ENCODE measurements around the gene STARD3.

Gene STARD3

DNA sequence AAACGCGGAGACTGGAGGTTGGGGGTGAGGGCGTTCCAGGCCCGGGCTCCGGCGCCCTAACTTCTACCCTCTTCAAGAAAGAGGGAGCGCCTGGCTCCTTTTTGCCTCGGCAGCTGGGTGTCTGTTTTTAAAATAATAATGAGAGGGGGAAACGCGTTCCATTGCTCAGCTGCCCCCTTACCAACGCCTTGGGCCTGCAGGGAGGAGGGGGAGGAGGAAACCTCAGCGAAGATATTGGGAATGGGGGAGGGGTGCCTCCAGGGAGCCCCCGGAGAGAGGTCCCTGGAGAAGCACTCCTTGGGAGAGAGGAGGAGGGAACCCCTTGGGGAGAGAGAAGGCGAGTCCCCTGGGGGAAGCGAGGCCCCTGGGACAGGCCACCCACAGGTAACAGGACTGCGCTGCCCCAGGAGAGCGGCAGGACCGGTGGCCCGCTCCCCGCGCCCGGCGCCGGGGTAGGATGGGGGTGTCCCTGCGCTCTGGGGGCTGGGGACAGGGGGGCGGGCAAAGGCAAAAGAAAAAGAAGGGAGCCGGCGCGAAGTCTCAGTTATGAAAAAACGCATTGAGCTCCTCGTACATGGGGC, 31.9 kb upstream of the STARD3 start:
- no peak for DNase-seq

DNA sequence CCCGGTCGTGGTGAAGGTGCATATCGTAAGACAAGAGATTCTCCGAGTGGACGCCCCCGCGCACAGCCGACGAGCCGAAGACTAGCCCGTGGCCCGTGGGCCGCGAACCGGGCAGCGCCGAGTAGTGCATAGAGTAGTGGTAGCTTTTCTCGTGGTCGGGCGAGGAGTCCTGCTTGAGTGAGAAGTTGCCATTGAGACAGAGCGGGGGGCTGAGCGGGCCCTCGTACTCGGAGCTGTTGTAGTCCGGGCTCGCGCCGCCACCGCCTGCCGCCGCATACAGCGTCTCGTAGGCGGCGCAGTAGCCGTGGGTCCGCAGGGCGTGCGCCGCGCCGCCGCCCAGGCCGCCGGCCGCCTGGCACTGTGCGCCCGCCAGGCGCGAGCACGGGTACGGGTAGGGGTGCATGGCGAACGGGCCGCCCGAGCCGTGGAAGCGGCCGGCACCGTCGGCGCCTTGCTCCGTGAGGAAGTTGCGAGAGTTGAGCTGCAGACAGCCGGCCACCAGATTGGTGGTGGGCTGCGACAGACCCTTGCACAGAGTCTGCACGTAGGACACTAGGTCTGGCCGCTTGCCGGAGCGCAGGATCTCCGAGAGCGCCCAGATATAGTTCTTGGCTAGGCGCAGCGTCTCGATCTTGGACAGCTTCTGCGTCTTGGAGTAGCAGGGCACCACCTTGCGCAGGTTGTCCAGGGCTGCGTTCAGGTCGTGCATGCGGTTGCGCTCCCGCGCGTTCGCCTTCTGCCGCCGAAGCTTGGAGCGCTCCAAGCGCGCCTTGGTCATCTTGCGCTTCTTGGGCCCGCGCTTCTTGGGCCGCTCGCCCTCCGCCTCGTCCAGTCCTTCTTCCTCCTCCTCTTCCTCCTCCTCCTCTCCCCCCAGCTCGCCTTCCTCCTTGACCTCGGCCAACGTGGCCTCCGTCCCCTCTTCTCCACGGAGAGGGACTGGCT, 31.2 kb upstream of the STARD3 start:
- no peak for DNase-seq

DNA sequence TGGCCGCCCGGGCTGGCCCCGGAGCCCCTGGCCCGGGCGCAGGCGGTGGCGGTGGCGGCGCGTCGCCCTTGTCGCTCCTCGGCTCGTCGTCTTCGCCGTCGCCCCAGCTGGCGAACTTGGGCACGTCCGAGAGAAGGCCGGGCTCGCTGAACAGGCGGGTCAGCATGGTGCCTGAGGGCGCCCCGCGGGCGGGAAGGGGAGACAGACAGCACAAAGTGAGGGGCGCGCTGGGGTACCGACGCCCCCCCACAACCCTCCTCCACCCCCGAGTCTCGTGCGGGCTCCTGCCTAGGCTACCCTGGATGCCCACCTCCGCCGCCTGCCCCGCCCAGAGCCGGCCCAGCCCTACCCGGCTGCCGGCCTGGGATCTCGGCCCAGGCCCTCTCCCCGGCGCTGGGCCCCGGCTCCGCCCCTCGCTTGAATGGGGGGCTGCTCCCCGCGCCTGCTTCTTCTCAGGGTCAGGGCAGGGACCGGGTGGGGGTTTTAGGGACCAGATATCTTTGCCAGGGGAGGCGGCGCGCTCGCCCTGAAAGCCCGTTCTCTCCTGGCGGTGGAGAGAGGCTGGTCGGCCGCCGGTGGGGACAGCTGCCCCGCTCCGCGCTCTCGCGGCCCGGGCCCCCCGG, 30.4 kb upstream of the STARD3 start:
- no peak for DNase-seq

DNA sequence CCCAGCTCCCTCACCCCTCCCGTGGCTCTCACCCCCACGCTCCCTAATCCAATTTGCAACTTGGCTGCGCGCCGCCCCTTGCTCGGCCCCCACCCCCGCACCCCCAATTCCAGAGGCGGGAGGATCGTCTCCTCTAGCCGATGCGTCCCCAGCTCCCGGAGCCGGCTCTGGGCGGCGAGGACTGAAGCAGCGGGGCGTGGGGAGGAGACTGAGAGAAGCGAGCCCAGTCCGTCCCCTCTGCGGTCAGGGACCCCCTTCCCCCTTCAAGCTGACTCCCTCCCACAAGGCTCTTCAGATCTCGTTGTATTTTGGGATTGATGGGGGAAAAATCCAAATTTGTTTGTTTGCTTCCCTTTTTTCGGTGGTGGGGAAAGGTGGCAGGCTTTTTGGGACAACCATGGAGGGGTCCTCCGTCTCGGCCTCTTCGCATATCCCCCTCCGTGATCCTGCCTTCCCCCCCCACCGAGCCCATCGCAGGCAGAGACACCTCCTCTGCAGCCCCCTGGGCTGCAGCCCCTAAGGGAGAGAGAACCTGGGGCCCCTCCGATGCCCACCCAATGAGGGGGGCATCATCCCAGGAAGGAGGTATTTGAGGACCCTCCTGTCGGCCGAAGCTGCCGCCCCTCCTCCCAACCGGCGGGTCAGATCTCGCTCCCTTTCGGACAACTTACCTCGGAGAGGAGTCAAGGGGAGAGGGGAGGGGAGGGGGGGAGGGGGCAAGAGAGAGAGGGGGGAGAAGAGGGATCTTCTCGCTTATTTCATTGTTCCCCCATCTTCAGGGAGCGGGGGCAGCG, 29.7 kb upstream of the STARD3 start:
- DNase-seq, result no peak

DNA sequence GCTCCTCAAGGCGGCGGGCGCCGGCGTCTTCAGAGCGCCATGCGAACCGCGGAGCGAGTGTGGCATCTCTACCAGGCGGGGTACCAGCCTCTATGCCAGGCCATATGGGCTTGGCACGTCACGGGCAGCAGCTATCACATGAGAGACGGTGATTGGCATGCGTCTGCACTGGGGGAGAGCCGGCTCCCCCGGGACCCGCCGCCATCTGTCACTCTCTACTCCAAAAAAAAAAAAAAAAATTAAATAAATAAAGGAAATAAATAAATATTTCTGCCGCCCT, 29.2 kb upstream of the STARD3 start, which contains the start of gene NEUROD2:
NEUROD2 (minus strand) TSS at position 70 of the 280 bp plus-strand sequence. CDS start 1,321 bp downstream, outside the sequence.
- no peak for DNase-seq

DNA sequence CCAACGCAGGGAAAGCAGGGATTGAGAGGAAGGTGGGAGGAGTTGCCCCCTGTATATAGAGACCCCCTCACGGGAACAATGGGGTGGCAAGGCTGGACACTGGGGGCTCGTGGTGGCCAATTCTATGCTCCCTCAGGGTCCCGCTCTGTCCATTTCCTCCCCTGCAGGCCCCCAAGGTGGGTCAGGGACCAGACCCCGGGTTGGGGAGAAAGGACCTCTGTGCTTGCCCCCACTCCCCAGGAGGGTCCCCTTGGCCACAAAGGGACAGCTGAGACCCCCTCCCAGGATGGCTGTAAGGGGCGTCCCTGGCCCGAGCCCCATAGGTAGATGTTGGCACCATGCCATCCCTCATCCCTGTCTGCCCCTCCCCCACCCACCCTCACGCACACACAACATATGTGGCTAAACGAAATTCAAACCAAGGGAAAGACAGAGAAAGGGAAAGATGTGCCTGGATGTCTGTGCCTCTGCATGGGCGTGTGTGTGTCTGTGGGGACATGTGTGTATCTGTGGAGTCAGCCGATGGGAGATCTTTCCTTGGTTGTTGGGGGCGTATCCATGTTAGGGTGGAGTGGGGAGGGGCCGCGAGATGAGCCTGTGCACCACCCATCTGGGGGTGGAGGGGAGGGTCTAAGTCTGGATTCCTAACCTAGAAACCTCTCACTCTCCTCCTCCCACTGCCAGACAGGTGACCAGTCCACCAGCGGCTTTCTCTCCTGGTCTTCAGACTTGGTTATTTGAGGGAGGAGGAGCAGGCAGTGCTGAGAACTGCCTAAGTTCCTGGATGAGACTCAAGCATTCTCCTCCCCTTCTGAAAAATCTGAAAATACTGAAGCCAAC, 28.6 kb upstream of the STARD3 start:
- no peak for DNase-seq

DNA sequence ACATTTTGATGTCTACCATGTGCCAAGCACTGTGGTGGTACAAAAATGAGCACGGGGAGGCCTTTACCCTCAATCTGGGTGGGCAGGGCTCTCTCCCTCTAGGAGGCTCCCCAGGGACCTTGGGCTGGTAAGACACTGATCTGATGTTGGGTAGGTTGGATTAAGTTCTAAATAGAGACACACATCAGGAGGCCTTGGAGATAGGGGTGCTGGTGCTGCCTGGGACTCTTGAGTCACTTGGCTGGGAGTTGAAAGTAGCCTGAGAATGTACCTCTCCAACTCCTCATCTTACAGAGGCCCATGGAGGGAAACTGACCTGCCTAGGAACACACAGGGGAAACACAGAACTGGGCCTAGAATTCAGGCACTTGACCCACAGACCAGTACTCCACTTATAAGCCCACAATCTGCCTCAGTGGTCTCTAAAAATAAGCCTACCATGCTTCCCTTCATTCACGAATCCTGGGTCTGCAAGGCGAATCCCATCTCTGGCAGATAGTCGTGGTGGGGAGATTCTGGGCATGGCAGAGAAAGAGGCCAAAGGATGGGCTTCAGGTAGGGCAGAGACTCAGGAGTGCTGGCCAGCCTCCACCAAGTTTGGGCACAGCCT, 27.4 kb upstream of the STARD3 start:
- no peak for DNase-seq

DNA sequence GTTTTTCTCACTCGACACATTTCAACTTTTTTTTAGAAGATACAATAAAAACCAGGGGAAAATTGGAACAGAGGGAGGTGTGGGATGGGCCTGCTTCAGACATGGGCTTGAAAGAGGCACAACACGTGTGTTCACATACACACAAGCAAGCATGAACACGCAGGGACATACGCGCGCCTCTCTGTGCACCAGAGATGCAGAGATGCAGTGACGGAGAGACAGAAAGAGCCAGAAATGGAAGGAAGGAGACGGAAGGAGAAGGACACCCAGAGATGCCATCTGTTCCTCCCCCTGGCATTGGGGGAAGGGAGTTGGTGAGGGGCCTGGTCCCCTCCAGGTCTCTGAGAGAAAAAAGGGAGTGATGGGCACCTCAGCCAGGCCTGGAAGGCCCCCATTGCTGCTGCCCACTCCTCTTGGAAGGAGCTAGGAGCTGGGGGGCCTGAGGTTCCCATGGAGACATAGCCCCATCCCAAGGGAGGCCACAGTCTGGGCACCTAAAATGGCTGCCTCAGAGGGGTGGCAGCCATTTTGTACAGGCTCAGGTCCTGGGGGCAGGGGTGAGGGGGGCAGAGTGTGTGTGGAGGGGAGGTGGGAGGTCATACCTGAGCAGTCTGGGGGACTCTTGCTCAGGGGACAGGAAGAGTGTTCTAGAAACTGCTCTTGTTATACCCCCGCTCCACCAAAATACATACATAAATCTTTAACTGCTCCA, 25.4 kb upstream of the STARD3 start:
- no peak for DNase-seq

DNA sequence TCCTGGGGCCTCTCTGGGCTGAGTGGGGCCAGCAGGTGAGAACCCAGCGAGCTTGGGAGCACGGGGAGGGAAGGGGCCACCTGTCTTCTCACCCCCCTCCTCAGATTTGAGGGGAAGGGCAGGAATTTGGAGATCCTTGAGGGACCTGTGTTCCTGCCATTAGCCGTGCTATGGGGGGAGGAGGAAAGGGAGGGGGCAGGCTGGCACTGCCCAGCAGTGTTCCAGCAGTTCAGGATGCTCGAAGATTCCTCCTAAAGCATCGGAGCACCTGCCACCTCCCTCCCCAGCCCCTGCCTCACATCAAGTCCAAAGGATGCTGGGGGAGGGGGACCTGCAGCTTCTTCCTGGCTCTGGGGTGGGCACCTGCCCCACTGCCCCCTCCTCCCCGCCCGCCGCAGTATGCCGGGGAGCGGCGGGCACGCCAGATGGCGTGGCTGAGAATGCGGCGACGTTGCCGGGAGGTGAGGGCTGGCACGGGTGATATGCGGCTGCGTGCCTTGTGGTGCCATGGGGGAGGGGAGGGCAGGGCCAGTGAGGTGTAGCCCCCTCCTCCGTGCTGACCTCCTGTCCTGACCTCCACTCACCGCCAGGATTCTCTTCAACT, 24.6 kb upstream of the STARD3 start:
- no peak for DNase-seq

DNA sequence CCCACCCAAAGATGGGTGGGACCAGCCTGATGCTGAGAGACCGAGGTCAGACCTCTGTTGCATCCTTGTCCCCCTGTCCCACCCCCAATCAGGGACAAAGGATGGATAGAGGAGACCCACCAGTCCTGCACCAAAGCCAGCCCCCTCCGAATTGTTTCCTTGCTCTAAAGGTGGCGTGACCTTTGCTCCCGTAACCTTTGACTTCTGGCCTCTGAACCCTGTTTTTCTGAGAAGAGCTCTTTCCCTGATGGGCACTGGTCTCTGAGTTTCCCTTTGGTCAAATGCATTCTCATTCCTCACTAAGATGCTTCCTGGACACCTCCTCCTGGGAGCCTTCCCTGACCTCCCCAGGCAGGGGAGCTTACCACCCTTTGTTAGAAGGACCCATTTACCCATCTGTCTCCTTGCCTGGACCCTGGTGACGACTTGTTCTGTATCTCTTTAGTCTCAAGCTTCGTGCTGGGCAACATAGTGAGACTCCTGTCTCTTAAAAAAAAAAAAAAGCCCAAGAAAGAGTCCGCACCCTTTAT, 23.9 kb upstream of the STARD3 start:
- DNase-seq, result no peak

DNA sequence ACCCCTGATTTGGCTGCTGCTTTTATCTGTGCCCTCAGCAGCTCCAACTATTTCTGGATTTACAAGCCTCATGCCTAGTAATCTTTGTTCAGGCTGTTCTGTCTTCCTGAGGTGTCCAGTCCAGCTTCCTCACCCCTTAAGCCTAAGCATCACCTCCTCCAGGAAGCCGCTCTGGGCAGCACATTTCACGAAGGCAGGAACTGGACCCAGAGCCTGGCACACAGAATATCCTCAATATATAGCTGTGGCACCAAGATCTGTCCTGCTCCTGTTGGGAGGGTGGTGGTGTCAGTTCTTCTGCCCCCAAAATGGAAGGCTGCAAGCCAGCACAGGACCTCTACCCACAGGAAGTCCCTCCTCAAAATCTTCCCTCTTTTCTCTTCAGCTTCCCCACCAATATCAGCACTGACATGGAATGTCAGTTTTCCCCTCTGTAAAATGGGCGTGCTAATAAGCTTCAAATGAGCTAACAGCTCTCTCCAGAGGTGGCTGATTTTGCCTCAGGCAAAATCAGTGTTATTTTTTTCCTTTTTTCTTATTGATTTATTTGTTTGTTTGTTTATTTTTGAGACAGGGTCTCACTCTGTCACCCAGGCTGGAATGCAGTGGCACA, 22.3 kb upstream of the STARD3 start:
- no peak for DNase-seq

DNA sequence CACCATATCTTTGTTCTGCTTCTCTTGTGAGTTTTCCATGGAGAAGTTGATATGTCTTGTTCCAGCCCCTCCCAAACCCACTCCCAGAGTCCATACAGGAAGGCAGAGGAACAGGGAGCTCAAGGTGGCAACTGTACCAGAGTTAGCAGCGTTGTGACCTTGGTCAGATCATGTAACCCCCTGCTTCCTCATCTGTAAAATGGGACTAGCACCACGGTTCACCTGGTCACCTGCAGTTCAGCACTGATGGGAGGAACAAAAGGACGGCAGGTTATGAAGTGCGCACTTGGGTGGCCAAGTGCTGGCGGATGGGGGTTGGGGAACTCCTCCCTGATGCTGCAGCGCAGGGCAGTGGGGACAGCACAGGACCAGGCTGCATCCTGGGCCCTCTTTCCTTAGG, 21.5 kb upstream of the STARD3 start:
- DNase-seq, result no peak

DNA sequence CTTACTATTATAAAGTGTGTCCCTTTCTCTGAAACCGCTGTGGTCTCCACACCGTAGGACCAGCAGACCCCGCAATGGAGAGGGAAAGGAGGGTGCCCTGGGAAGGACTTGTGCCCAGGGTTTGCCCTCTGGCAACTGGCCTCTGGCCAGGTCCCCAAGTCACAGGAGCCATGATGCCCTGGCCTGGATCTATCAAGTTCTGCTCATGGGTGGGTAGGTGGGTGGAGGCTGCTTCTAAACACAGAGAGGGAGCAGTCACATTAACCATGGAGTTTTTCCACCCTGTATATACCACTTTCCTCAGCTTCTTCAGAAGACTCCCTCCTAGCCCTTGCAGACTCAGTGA, 19.9 kb upstream of the STARD3 start:
- no peak for DNase-seq

DNA sequence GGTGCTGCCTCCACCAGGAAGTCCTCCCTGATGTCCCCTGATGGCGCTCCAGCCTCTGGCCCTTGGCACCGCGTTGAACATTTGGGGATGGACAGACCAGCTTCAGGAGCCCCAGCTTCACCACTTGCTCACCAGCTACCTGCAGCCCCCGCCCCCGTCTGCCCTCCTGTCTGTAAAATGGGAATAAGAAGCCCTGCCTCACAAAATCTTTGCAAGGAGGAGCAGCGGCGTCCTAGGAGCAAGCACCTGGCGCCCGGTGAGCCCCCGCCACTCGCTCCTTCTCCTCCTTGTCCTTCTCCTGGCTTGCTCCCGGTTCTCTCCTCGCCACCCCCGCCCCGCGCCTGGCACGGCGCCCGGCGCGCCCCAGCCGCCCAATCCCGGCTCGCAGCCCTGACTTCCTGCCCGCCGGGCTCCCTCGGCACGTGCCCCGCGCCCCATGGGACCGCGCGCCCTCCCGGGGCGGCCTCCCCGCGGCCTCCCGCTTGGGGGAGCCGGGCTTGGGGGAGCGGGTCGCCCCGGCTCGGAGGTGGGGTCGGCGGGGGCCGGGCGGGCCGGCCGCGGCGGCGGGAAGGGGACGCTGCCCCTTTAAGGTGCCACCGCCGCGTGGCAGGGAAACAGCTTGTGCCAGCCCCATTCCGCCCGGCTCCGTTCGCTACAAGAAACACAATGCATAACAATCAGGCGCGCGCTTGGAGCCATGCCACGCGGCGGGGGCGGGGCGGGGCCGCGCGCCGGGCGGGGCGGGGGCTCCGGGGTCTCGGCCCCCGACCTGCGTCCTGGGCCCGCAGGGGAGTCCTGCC, 19.3 kb upstream of the STARD3 start:
- DNase-seq, result peak; percentile 49

DNA sequence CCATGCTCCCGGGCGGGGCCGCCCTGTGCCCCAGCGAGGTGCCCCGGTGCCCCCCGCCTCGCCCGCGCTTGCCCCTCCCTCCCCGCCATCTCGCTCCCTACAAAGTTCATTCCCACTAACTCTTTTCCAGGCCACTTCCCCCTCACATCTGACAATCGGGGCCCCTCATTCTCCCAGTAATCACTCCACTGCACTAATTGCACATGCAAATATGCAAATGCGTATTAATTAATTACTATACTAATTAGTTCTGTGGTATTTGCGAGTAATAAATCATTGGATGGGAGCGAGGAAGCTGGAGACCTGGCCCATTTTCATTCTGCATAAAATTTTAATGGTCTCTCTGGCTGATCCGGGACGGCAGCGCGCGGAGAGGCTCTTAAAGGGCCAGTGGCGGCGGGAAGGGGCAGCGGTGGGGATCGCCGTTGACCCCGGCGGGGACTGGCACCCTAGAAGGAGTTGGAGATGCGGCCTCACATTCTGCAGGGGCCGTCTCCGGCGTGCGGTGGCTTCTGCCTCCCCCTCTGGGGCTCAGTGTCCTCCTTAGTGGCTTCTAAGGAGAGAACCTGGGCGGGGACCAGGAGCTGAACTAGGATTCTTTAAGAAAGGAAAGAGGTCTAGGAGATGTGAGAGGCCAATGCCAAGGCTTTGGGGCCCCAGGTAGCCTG, 18.6 kb upstream of the STARD3 start:
- DNase-seq, result no peak

DNA sequence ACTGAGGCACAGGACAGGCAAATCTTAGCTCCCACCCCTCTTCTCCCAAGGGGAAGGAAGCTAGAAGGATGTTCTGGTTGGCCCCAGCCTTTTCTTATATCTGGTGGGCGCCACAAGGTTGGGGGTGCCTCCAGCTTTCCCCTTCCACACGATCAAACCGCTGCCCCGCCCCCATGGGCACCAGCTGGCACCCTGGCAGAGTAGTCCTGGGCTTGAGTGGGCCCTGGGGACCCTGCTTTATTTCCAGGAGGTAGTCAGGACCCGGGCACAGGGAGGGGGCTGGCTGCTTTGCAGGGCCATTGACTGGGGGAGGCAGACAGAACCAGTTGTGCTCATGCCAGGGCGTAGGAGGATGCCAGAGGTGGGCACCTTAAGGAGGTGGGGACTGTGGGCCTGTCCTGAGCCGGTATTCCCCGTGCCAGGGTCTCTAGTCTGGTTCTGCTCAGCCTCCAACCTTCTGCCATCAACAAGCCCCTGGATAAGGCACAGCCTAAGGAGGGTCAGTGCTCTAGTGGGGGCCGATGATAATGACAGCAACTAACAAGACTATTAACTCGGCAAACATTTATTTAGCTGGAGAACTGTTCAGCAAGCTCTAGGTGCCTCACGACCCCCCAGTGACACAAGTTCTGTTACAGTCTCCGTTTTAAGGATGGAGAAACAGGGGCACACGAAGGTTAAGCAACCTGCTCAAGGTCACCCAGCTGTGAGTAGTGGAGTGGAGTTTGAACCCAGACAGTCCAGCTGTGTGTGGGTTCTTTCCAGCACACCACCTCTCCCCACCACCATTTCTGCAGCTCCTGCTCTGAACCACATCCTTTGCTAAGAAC, 17.8 kb upstream of the STARD3 start:
- DNase-seq, result no peak

DNA sequence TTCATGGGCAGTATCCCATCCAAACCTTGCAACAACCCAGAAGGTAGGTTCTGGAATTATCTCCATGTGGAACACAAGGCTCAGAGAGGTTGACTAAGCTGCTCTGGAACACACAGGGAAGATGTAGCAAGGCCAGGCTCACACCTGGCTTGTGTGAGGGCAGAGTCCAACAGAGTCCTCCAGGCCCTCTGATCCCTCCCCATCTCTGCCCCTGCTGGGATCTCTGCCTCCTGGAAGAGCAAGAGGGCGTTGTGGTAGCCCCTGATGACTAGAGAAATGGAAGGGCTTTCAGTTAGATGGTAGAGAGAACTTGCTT, 17.2 kb upstream of the STARD3 start:
- no peak for DNase-seq
